ENCODE measurements around the gene IRF8. TPM values are rescaled to one million over a fixed set of nuclear protein-coding genes. Genes with fewer than 3 reads are reported as not detected.
"Not testable (repeated sequence)": the region's sequence is repeated elsewhere in the genome, so short reads cannot be mapped to it uniquely, and the experiment has no call there.

The IRF8 gene
- total RNA-seq, 1 donor from 2014 or later = 2.2 TPM

GRCh38 chr16:85941863-85942644, 43.1 kb downstream of the IRF8 start:
- no peak for TF ChIP-seq CTCF (IDR thresholded peaks at IDR 0.05; ENCODE audit: insufficient read depth, low read length, poor library complexity, severe bottlenecking)
- peaks cover 2% of the 10 kb centered on the region for H3K27me3 ChIP-seq (ENCODE audit: control insufficient read depth, insufficient read depth, low read length)
- H3K36me3 ChIP-seq (ENCODE audit: control insufficient read depth, insufficient read depth, low read length) = no peaks in the 10 kb centered on the region
- no peak for DNase-seq (ENCODE audit: low read depth)
- no peak overlapping the region for H3K4me3 ChIP-seq (ENCODE audit: low read depth, low read length)

- not testable (repeated sequence) for H3K4me3 ChIP-seq (ENCODE audit: low read depth, low read length); H3K27me3 ChIP-seq (ENCODE audit: control insufficient read depth, insufficient read depth, low read length); DNase-seq (ENCODE audit: low read depth)
Measured at GRCh38 chr16:85942659-85943058, 43.7 kb downstream of the IRF8 start.

DNA sequence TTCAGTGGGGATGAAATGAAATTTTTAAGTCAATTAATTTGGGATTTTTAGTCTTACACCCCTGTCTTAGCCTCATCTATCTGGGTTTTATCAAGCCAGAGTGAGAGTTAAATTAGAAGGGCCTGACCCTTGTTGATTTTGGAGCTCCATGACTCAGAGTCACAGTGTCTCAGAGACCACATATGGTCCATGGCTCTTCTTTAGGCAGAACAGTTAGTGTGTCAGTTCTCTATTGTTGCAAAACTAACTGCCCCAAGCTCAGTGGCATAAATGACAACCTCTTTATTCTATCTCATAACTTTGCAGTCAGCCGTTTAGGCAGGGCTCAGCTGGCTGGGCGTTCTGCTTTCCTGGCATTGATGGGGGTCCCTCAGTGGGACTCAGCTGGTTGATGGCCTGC, 44.7 kb downstream of the IRF8 start:
- no peak overlapping the region for H3K4me3 ChIP-seq (ENCODE audit: low read depth, low read length)
- TF ChIP-seq CTCF (IDR thresholded peaks at IDR 0.05; ENCODE audit: insufficient read depth, low read length, poor library complexity, severe bottlenecking) = no peak
- no peak for DNase-seq (ENCODE audit: low read depth)
- H3K27me3 ChIP-seq (ENCODE audit: control insufficient read depth, insufficient read depth, low read length) = peaks cover 2% of the 10 kb centered on the region
- no peaks in the 10 kb centered on the region for H3K36me3 ChIP-seq (ENCODE audit: control insufficient read depth, insufficient read depth, low read length)

More at GRCh38 chr16:85942659-85943058, 43.7 kb downstream of the IRF8 start:
- not testable (repeated sequence) for H3K36me3 ChIP-seq (ENCODE audit: control insufficient read depth, insufficient read depth, low read length)

GRCh38 chr16:85944572-85945423, 45.8 kb downstream of the IRF8 start:
- H3K27me3 ChIP-seq (ENCODE audit: control insufficient read depth, insufficient read depth, low read length) = peaks cover 2% of the 10 kb centered on the region
- TF ChIP-seq CTCF (IDR thresholded peaks at IDR 0.05; ENCODE audit: insufficient read depth, low read length, poor library complexity, severe bottlenecking) = no peak
- no peaks in the 10 kb centered on the region for H3K36me3 ChIP-seq (ENCODE audit: control insufficient read depth, insufficient read depth, low read length)
- no peak overlapping the region for H3K4me3 ChIP-seq (ENCODE audit: low read depth, low read length)
- no peak for DNase-seq (ENCODE audit: low read depth)

DNA sequence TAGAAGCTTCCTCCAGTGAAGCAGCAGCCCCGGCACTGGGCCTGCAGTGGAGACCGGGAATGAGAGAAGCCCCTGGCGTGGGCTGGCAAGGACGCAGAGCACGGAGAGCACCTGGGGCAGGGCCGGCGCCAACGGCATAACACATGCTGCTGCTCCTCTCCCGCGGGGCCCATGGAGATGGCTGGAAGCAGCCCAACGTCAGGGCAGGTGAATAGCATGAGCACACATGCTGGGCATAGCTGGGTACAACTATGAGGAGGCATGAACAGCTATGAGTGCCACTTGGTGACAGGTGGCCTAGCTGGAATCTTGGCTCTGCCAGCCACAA, 46.4 kb downstream of the IRF8 start:
- TF ChIP-seq CTCF (IDR thresholded peaks at IDR 0.05; ENCODE audit: insufficient read depth, low read length, poor library complexity, severe bottlenecking) = no peak
- DNase-seq (ENCODE audit: low read depth) = no peak
- H3K27me3 ChIP-seq (ENCODE audit: control insufficient read depth, insufficient read depth, low read length) = peaks cover 2% of the 10 kb centered on the region
- no peaks in the 10 kb centered on the region for H3K36me3 ChIP-seq (ENCODE audit: control insufficient read depth, insufficient read depth, low read length)
- H3K4me3 ChIP-seq (ENCODE audit: low read depth, low read length) = no peak overlapping the region

- Histone ChIP-seq H3K4me3 (ENCODE audit: low read depth, low read length) (no peak overlapping the region), H3K36me3 (ENCODE audit: control insufficient read depth, insufficient read depth, low read length) (no peaks in the 10 kb centered on the region), H3K27me3 (ENCODE audit: control insufficient read depth, insufficient read depth, low read length) (peaks cover 2% of the 10 kb centered on the region)
- no peak for TF ChIP-seq CTCF (IDR thresholded peaks at IDR 0.05; ENCODE audit: insufficient read depth, low read length, poor library complexity, severe bottlenecking)
- DNase-seq (ENCODE audit: low read depth) = no peak
Measured at GRCh38 chr16:85946541-85947124, 47.7 kb downstream of the IRF8 start.
